Retinal pigment epithelial cell (primary cell): ENCODE measurements around the gene CFAP100.

Experiments used
- DNase-seq: peaks from one replicate; pipeline ENCODE4 v3.0.0-alpha.2; 2010; ENCODE audit warnings: low read depth
- H3K4me3 ChIP-seq: 2 replicates; pipeline ENCODE4 v1.5.1; 2011; ENCODE audit warnings: mild to moderate bottlenecking, low read length, control low read depth, moderate library complexity
- TF ChIP-seq, protein P1 (sequence below): conservative IDR thresholded peaks from 2 replicates; pipeline ENCODE4 v1.5.1; 2011; ENCODE audit warnings: low read depth, low read length, control low read depth, inconsistent platforms

The CFAP100 gene

GRCh38 chr3:126422571-126423091, 27.9 kb downstream of the CFAP100 start:
- H3K4me3 ChIP-seq: no peak overlapping the region
- TF ChIP-seq, protein P1, sequence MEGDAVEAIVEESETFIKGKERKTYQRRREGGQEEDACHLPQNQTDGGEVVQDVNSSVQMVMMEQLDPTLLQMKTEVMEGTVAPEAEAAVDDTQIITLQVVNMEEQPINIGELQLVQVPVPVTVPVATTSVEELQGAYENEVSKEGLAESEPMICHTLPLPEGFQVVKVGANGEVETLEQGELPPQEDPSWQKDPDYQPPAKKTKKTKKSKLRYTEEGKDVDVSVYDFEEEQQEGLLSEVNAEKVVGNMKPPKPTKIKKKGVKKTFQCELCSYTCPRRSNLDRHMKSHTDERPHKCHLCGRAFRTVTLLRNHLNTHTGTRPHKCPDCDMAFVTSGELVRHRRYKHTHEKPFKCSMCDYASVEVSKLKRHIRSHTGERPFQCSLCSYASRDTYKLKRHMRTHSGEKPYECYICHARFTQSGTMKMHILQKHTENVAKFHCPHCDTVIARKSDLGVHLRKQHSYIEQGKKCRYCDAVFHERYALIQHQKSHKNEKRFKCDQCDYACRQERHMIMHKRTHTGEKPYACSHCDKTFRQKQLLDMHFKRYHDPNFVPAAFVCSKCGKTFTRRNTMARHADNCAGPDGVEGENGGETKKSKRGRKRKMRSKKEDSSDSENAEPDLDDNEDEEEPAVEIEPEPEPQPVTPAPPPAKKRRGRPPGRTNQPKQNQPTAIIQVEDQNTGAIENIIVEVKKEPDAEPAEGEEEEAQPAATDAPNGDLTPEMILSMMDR: no peak
- no peak for DNase-seq

- H3K4me3 ChIP-seq: no peak overlapping the region
- TF ChIP-seq, protein P1: no peak
- DNase-seq: no peak
These were observed 28.7 kb downstream of the CFAP100 start for GRCh38 chr3:126423191-126424038.

GRCh38 chr3:126424039-126424717, 29.5 kb downstream of the CFAP100 start:
- TF ChIP-seq, protein P1: no peak
- no peak for DNase-seq

GRCh38 chr3:126424751-126425150, 30.0 kb downstream of the CFAP100 start:
- no peak overlapping the region for H3K4me3 ChIP-seq
- TF ChIP-seq, protein P1: no peak
- no peak for DNase-seq

More at GRCh38 chr3:126424039-126424717, 29.5 kb downstream of the CFAP100 start:
- no peak overlapping the region for H3K4me3 ChIP-seq

GRCh38 chr3:126431103-126431534, 36.4 kb downstream of the CFAP100 start:
- H3K4me3 ChIP-seq: no peak overlapping the region
- DNase-seq: no peak
- TF ChIP-seq, protein P1: no peak

- TF ChIP-seq, protein P1: no peak
- no peak for DNase-seq
- no peak overlapping the region for H3K4me3 ChIP-seq
These were observed 37.8 kb downstream of the CFAP100 start for GRCh38 chr3:126432361-126433104.
